GM19467 (cell line): ENCODE measurements around the gene CCDC174.

ENCODE experiments used
- ATAC-seq: cut with Tn5 transposase; IDR thresholded peaks from one replicate; pipeline ENCODE4 v1.9.1; 2021; ENCODE audit warnings: mild to moderate bottlenecking, moderate library complexity; ENCODE audit not compliant: unreplicated experiment

The CCDC174 gene

GRCh38 chr3:14698601-14699244 is 47.2 kb downstream of the CCDC174 start:
- ATAC-seq: no peak

- ATAC-seq: no peak
Measured at GRCh38 chr3:14699643-14700042, 48.1 kb downstream of the CCDC174 start.

- ATAC-seq: no peak
Measured at GRCh38 chr3:14700891-14701290, 49.3 kb downstream of the CCDC174 start.

GRCh38 chr3:14701676-14702075 is 50.1 kb downstream of the CCDC174 start:
- ATAC-seq: no peak

- no peak for ATAC-seq
Measured at GRCh38 chr3:14703128-14703750, 51.7 kb downstream of the CCDC174 start.

- no peak for ATAC-seq
Measured at GRCh38 chr3:14703791-14704190, 52.2 kb downstream of the CCDC174 start.

GRCh38 chr3:14706096-14706495 is 54.5 kb downstream of the CCDC174 start:
- no peak for ATAC-seq

GRCh38 chr3:14716591-14716990 is 65.0 kb downstream of the CCDC174 start:
- no peak for ATAC-seq

- ATAC-seq: no peak
Measured at GRCh38 chr3:14717307-14717706, 65.7 kb downstream of the CCDC174 start.

GRCh38 chr3:14718539-14718938 is 67.0 kb downstream of the CCDC174 start:
- ATAC-seq: no peak

- ATAC-seq: no peak
Measured at GRCh38 chr3:14719006-14719405, 67.4 kb downstream of the CCDC174 start.

GRCh38 chr3:14721126-14721864 is 69.7 kb downstream of the CCDC174 start:
- no peak for ATAC-seq
